Regular cardiac myocyte (primary cell): ENCODE data around the gene GDE1. TPM values are rescaled to one million over a fixed set of nuclear protein-coding genes. Genes with fewer than 3 reads are reported as not detected.

ENCODE experiments used
- total RNA-seq: library from RNA; depleted of rRNA; stranded (reverse); fragments of >200 nt; gene quantifications from 2 replicates; pipeline ENCODE4 v1.2.3, GENCODE V29; 2014

Gene GDE1, protein sequence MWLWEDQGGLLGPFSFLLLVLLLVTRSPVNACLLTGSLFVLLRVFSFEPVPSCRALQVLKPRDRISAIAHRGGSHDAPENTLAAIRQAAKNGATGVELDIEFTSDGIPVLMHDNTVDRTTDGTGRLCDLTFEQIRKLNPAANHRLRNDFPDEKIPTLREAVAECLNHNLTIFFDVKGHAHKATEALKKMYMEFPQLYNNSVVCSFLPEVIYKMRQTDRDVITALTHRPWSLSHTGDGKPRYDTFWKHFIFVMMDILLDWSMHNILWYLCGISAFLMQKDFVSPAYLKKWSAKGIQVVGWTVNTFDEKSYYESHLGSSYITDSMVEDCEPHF
- total RNA-seq: 46.8 and 48.1 TPM in 2 replicates

DNA sequence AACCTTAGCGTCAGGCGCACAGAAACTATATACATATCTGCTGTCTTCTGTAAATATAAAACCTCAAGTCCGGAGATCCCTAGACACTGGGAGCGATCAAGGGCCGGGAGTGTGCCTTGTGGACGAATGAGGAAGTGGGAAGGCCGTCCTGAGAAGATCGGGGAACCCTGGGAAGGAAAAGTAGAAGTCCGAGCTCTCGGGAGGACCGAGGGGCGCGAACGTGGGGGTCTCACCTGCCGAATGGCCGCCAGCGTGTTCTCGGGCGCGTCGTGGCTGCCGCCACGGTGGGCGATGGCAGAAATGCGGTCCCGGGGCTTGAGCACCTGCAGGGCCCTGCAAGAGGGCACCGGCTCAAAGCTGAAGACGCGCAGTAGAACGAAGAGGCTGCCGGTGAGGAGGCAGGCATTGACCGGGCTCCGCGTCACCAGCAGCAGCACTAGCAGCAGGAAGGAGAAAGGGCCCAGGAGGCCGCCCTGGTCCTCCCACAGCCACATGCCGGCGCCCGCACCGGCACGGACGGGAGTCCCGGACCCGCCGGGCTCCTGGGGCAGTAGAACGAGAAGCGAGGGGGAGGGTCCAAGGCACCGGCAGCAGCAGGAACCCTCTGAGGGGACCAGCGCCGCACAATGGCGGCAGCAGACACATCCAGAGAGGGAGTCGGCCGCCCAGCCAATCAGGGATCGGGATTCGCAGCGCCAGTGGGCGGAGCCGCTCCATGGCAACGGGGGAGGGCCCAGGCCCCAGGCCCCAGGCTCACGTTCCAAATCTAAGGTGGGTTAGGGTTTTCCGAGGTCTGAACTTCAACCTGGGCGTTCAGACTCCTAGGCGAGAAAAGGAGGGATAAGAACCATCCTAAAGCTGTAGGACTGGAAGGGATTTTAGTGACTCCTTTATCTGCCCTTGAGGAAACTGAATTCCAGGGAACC, at the start of gene GDE1:
GDE1 (minus strand) TSS at position 628 of the 926 bp plus-strand sequence; CDS start at position 494, 134 bp downstream.

DNA sequence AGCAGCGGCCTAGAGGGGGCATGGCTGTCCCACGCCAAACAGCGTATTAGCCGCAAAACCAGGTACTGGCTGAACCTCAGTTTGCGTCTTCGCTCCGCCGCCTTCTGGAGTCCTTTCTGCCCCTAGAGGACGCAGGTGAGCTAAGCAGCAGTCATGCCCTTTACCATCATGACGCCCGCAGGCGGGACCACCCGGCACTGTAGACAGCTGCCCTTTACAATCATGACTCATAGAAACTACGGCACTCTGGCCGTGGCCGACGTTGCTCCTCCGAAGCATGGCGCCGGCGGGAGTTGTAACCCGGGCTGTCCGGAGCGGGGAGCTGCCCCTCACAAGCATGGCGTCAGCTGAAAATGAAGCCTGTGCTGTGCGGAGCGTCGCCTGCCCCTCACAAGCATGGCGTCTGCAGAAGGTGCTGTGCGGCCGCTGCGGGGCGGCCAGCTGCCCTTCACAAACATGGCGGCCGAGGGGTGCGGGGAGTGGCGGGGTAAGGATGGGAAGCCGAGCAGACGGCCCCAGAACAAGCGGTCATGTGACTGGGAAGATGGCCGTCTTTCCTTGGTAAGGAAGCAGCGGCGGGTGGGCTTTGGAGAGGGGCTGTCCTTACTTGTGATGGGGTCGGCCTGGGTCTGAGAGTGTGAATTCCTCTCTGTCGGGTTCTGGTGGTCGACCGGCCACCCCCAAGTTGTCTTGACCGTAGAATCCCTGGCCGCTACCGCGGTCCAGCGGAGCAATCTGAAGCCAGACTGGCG, 33.5 kb upstream of the GDE1 start, which contains the start of gene VPS35L:
VPS35L (plus strand) TSS at position 518 of the 752 bp plus-strand sequence; CDS start at position 545, 27 bp downstream.

DNA sequence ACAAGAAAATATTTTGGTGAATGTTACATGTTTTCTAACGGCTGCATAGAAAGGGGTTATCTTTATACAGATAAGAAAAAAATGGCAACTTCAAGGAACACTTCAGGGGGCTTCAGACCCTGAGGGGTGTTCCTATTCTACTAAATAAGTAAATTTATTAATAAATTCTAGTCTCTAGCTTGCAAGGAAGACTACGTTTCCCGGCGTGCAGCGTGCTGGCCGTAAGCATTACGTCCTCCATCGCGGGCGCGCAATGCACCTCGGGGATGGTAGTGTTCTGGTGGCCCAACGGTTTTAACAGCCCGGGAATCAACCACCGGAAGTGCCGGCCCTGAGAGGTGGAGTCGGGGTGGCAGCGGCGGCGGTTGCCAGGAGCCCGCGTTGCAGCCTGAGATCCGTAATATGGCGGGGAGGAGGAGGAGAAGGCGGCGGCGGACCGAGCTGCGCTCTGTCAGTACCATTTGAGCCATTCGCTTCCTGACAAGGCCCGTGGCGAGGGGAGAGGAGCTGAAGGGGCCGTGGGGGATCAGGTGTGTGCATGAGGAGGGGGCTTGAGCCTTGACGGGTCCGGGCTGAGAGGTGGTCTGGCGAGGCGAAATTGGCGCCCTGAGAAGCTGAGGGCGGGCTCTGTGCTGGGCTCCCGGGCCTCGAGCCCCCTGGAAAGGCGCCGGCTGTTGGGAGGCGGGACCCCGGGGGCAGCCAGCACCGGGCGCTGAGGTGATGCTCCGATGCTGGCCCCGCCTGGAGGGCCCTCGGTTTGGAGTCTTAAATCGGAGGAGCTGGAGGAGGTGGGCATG, 1.9 kb upstream of the GDE1 start, which contains the start of gene CCP110:
CCP110 (plus strand) TSS at position 384 of the 797 bp plus-strand sequence. CDS start 3,940 bp downstream, outside the sequence.

Other genes starting within 250 kb of the GDE1 start
- under 0.01 TPM in 1 of 2 replicates, not detected in the other for gene CLEC19A, start 236.4 kb downstream of the GDE1 start, total RNA-seq
- not detected in 2 replicates for gene TMC5, start 104.2 kb downstream of the GDE1 start, total RNA-seq
- 11.8 and 17.1 TPM in 2 replicates for gene CCP110, start 1.8 kb upstream of the GDE1 start, total RNA-seq
- 24.8 and 26.1 TPM in 2 replicates for gene VPS35L, start 33.6 kb upstream of the GDE1 start, total RNA-seq
- gene KNOP1, start 196.1 kb upstream of the GDE1 start, total RNA-seq: 10.1 and 17.3 TPM in 2 replicates
- 4.0 and 9.6 TPM in 2 replicates for gene IQCK, start 196.2 kb upstream of the GDE1 start, total RNA-seq